Activated CD8-positive, alpha-beta memory T cell treated with anti-CD3 and anti-CD28 coated beads, Interleukin-2, amount 50 U/mL, for 1 hour (primary cell): Measurements from ENCODE around the gene RMND5A.

Source experiments
- DNase-seq: peaks from one replicate; pipeline ENCODE4 v3.0.0-alpha.2; 2020; ENCODE audit errors: extremely low read depth

RMND5A gene

GRCh38 chr2:86791573-86791972 lies 71.5 kb downstream of the RMND5A start:
- DNase-seq = no peak

- peak; percentile 25 for DNase-seq
These were observed 73.7 kb downstream of the RMND5A start for GRCh38 chr2:86793752-86794151.

- no peak for DNase-seq
These were observed 74.8 kb downstream of the RMND5A start for GRCh38 chr2:86794861-86795260.

GRCh38 chr2:86800856-86801567 lies 80.9 kb downstream of the RMND5A start:
- DNase-seq = no peak

- DNase-seq = no peak
These were observed 86.2 kb downstream of the RMND5A start for GRCh38 chr2:86806059-86806857.

- DNase-seq = no peak
These were observed 87.0 kb downstream of the RMND5A start for GRCh38 chr2:86807133-86807467.

- DNase-seq = no peak
These were observed 87.6 kb downstream of the RMND5A start for GRCh38 chr2:86807468-86808275.

GRCh38 chr2:86808315-86809161 lies 88.4 kb downstream of the RMND5A start:
- peak; percentile 96 for DNase-seq

- DNase-seq = no peak
These were observed 89.5 kb downstream of the RMND5A start for GRCh38 chr2:86809481-86810121.

GRCh38 chr2:86815611-86816010 lies 95.5 kb downstream of the RMND5A start:
- no peak for DNase-seq

GRCh38 chr2:86818114-86818801 lies 98.2 kb downstream of the RMND5A start:
- no peak for DNase-seq

GRCh38 chr2:86818957-86819356 lies 98.9 kb downstream of the RMND5A start:
- DNase-seq = no peak

GRCh38 chr2:86821306-86821705 lies 101.2 kb downstream of the RMND5A start:
- DNase-seq = no peak

- no peak for DNase-seq
These were observed 101.8 kb downstream of the RMND5A start for GRCh38 chr2:86821842-86822241.

GRCh38 chr2:86822668-86823345 lies 102.7 kb downstream of the RMND5A start:
- DNase-seq = no peak

- DNase-seq = no peak
These were observed 105.1 kb downstream of the RMND5A start for GRCh38 chr2:86825036-86825692.

- DNase-seq = peak; percentile 68
These were observed 105.7 kb downstream of the RMND5A start for GRCh38 chr2:86825693-86826381.

GRCh38 chr2:86826951-86827350 lies 106.9 kb downstream of the RMND5A start:
- DNase-seq = no peak
